Measurements from ENCODE around the gene RAB29.

Gene RAB29

DNA sequence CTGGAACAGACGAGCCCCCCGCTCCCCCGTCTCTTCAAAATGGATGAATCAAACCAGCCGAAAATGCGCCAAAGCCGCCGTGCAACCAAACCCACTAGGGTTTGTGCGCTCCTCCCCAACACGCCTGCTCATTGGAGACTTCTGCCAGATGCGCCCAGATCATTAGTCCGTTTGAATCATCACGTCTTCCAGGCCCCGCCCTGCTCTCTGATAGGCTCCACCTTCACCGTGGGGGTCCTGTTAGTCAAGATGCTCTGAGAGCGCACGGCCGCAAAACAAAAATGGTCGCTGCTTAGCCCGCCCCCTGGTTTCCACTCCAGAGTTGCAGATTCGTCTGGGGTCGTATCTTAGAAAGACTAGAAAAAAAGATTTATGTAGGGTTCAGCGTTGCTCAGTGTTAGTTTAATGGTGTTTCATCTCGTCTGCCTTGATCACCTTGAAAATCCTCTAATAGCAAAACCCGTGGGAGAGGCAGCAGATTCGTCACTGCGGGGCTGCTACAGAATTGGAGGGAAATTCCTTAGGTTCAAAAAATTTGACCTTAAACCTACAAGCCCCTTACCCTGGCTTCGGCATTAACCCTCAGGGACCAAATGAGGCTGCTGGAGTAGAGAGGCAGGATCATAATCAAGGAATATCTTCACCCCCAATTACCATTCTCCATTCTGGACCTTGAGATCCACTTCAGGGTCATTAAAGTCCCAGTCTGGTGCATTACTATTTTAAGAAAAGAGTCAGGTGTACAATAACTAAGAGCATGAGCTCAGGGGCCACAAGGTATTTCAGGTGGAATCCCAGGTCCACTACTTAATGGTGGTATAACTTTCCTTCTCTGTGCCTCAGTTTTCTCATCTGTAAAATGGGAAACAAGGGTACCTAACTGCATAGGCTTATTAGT is 24.9 kb downstream of the RAB29 start, which contains the start of gene NUCKS1:
NUCKS1 (minus strand) TSS at position 45 of the 898 bp plus-strand sequence. CDS start 209 bp downstream, outside the sequence.
- H3K36me3 ChIP-seq (ENCODE audit: control insufficient read depth, insufficient read depth, low read length) = no peaks in the 10 kb centered on the region
- peak within 1 kb of the TSS; percentile 85 for H3K9ac ChIP-seq (ENCODE audit: low read length)
- peaks cover 11% of the 10 kb centered on the region for H3K4me1 ChIP-seq (ENCODE audit: control insufficient read depth, insufficient read depth, low read length)
- H3K9me3 ChIP-seq (ENCODE audit: control insufficient read depth, low read length) = no peaks in the 10 kb centered on the region
- peak within 1 kb of the TSS; percentile 66 for H3K4me3 ChIP-seq (ENCODE audit: low read length)
- H3K27me3 ChIP-seq (ENCODE audit: control insufficient read depth, insufficient read depth, low read length) = no peaks in the 10 kb centered on the region

GRCh38 chr1:205749234-205750137 is 25.8 kb downstream of the RAB29 start:
- Histone ChIP-seq H3K9me3 (ENCODE audit: control insufficient read depth, low read length) (no peaks in the 10 kb centered on the region), H3K27me3 (ENCODE audit: control insufficient read depth, insufficient read depth, low read length) (no peaks in the 10 kb centered on the region), H3K9ac (ENCODE audit: low read length) (peak overlapping the region; percentile 85), H3K36me3 (ENCODE audit: control insufficient read depth, insufficient read depth, low read length) (no peaks in the 10 kb centered on the region), H3K4me1 (ENCODE audit: control insufficient read depth, insufficient read depth, low read length) (peaks cover 11% of the 10 kb centered on the region), H3K4me3 (ENCODE audit: low read length) (peak overlapping the region; percentile 66)

DNA sequence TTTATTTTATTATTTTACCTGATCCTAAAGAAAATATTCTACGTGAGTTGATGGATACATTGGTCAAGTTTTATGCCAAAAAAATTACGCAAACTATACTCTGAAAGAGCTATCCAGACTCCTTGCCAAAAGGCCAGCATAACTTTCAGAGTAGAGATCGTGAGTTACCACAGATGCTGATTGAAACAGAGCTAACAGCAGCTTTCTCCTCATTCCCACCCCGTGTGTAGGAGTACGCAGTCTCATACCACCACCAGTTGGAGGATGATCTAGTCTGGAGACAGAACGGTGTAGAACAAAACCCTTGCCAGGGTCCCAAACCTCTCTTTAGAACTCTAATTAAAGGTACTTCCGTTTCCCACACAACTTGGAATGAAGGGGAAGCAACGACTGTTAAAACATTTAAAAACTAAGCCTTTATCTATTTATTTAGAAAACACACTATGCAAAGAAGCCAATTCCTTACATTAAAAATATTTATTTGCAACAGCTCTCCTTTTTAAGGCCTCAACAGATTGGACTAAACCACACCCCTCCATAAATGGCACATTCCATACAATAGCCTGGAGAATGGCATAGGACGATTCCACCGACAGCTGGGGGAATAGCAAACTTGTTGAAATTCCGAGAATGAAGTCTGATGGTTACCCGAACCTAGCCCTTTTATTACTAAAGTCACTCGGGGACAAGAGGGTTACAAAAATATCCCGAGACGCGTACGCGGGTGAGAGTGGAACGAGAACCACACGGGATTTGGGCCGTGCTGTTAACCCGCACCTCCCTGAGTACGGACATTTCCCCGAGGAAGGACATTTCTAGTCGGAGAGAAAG is 26.7 kb downstream of the RAB29 start:
- no peaks in the 10 kb centered on the region for H3K27me3 ChIP-seq (ENCODE audit: control insufficient read depth, insufficient read depth, low read length)
- no peaks in the 10 kb centered on the region for H3K36me3 ChIP-seq (ENCODE audit: control insufficient read depth, insufficient read depth, low read length)
- H3K4me3 ChIP-seq (ENCODE audit: low read length) = peak overlapping the region; percentile 66
- peaks cover 11% of the 10 kb centered on the region for H3K4me1 ChIP-seq (ENCODE audit: control insufficient read depth, insufficient read depth, low read length)
- H3K9ac ChIP-seq (ENCODE audit: low read length) = peak overlapping the region; percentile 85
- H3K9me3 ChIP-seq (ENCODE audit: control insufficient read depth, low read length) = no peaks in the 10 kb centered on the region

DNA sequence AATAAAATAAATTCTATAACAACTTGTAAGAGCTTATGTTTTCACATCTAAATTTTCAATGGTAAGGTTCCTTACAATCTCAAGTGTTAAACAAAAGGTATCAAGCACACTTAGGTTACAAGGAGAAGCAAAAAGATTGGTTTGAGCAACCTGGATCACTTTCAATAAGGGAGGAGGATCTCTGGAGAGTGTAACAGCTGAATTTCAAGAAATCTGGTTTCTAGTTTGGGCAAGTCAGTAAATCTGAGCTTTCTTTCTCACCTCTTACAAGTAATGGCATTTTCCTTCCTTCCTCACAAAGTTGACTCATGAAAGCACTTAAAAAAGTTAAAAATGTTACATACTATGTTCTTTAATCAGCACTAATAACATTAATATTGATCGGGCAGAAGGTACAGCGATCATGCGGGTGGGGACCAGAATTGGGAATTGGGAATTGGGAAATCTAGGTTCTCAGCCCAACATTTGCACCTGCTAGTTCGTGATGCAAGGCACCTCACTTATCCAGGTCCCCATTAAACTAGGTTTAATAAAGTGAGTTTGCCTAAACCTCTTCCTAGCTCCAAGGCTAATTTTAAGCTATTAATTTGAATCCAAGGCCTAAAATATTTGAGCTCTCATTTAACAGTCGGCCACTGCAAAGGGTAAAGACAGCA is 28.4 kb downstream of the RAB29 start:
- Histone ChIP-seq H3K36me3 (ENCODE audit: control insufficient read depth, insufficient read depth, low read length) (no peaks in the 10 kb centered on the region), H3K4me3 (ENCODE audit: low read length) (no peak overlapping the region), H3K9me3 (ENCODE audit: control insufficient read depth, low read length) (no peaks in the 10 kb centered on the region), H3K4me1 (ENCODE audit: control insufficient read depth, insufficient read depth, low read length) (peaks cover 11% of the 10 kb centered on the region), H3K27me3 (ENCODE audit: control insufficient read depth, insufficient read depth, low read length) (no peaks in the 10 kb centered on the region), H3K9ac (ENCODE audit: low read length) (peak overlapping the region; percentile 7)

- Histone ChIP-seq H3K27me3 (ENCODE audit: control insufficient read depth, insufficient read depth, low read length) (no peaks in the 10 kb centered on the region), H3K9me3 (ENCODE audit: control insufficient read depth, low read length) (no peaks in the 10 kb centered on the region), H3K4me1 (ENCODE audit: control insufficient read depth, insufficient read depth, low read length) (peaks cover 6% of the 10 kb centered on the region), H3K36me3 (ENCODE audit: control insufficient read depth, insufficient read depth, low read length) (no peaks in the 10 kb centered on the region), H3K4me3 (ENCODE audit: low read length) (no peak overlapping the region), H3K9ac (ENCODE audit: low read length) (no peak overlapping the region)
Measured at GRCh38 chr1:205744403-205744802, 30.9 kb downstream of the RAB29 start.

- Histone ChIP-seq H3K9ac (ENCODE audit: low read length) (no peak overlapping the region), H3K4me1 (ENCODE audit: control insufficient read depth, insufficient read depth, low read length) (peaks cover 6% of the 10 kb centered on the region), H3K9me3 (ENCODE audit: control insufficient read depth, low read length) (no peaks in the 10 kb centered on the region), H3K4me3 (ENCODE audit: low read length) (no peak overlapping the region), H3K36me3 (ENCODE audit: control insufficient read depth, insufficient read depth, low read length) (no peaks in the 10 kb centered on the region), H3K27me3 (ENCODE audit: control insufficient read depth, insufficient read depth, low read length) (no peaks in the 10 kb centered on the region)
Measured at GRCh38 chr1:205743977-205744376, 31.3 kb downstream of the RAB29 start.

DNA sequence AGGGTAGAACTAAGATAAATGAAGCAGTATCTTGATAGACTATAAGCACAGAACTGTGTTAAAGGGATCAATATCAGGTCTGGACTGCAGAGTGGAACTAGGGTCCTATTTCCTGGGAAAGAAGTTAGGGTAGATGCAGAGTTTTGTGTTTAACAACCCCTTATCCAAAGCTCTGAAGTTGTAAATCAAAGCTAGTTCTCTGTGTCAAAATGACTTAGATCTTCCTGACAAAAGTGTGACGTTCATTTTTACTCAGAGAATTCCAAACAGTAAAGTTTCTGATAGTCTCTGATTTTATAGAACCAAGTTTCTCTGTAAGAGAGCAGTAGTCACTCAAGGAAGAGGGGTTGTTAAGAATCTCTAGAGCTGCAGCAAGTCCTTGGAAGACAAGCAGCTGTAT is 33.6 kb downstream of the RAB29 start:
- no peaks in the 10 kb centered on the region for H3K9me3 ChIP-seq (ENCODE audit: control insufficient read depth, low read length)
- no peaks in the 10 kb centered on the region for H3K36me3 ChIP-seq (ENCODE audit: control insufficient read depth, insufficient read depth, low read length)
- H3K27me3 ChIP-seq (ENCODE audit: control insufficient read depth, insufficient read depth, low read length) = no peaks in the 10 kb centered on the region
- no peak overlapping the region for H3K9ac ChIP-seq (ENCODE audit: low read length)
- no peaks in the 10 kb centered on the region for H3K4me1 ChIP-seq (ENCODE audit: control insufficient read depth, insufficient read depth, low read length)
- H3K4me3 ChIP-seq (ENCODE audit: low read length) = no peak overlapping the region

GRCh38 chr1:205739348-205740160 is 35.7 kb downstream of the RAB29 start:
- H3K4me3 ChIP-seq (ENCODE audit: low read length) = no peak overlapping the region
- no peaks in the 10 kb centered on the region for H3K27me3 ChIP-seq (ENCODE audit: control insufficient read depth, insufficient read depth, low read length)
- H3K9ac ChIP-seq (ENCODE audit: low read length) = no peak overlapping the region
- H3K36me3 ChIP-seq (ENCODE audit: control insufficient read depth, insufficient read depth, low read length) = no peaks in the 10 kb centered on the region
- H3K4me1 ChIP-seq (ENCODE audit: control insufficient read depth, insufficient read depth, low read length) = no peaks in the 10 kb centered on the region
- H3K9me3 ChIP-seq (ENCODE audit: control insufficient read depth, low read length) = no peaks in the 10 kb centered on the region

GRCh38 chr1:205735218-205735617 is 40.1 kb downstream of the RAB29 start:
- Histone ChIP-seq H3K36me3 (ENCODE audit: control insufficient read depth, insufficient read depth, low read length) (no peaks in the 10 kb centered on the region), H3K4me1 (ENCODE audit: control insufficient read depth, insufficient read depth, low read length) (no peaks in the 10 kb centered on the region), H3K4me3 (ENCODE audit: low read length) (no peak overlapping the region), H3K9ac (ENCODE audit: low read length) (no peak overlapping the region), H3K9me3 (ENCODE audit: control insufficient read depth, low read length) (no peaks in the 10 kb centered on the region), H3K27me3 (ENCODE audit: control insufficient read depth, insufficient read depth, low read length) (no peaks in the 10 kb centered on the region)

DNA sequence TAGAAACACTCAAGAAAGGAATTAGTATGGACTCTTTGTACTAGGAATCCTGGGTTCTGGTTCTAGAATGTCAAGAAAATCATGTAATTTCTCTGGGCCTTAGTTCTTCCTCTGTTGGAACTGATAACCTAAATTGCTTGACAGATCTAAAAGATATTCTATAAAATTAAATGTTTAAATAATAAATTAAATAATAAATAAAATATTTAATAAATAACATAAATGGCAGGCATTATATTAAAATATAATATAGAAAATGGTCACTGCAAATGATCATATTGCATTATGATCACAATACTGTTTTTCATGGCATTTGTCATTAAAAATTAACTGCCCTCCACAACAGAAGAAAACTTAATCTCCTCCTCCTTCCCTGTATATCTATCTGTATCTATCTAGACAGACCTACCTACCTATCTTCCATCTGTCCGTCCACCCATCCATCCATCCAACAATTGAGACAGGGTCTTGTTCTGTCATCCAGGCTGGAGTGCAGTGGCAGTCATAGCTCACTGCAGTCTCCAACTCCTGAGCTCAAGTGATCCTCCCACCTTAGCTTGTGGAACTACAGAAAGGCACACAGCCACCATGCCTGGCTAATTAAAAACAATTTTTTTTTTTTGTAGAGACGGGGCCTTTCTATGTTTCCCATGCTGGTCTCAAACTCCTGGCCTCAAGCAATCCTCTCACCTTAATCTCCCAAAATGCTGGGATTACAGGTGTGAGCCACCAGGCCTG is 41.7 kb downstream of the RAB29 start:
- H3K9me3 ChIP-seq (ENCODE audit: control insufficient read depth, low read length) = no peaks in the 10 kb centered on the region
- H3K4me3 ChIP-seq (ENCODE audit: low read length) = no peak overlapping the region
- H3K9ac ChIP-seq (ENCODE audit: low read length) = no peak overlapping the region
- no peaks in the 10 kb centered on the region for H3K4me1 ChIP-seq (ENCODE audit: control insufficient read depth, insufficient read depth, low read length)
- no peaks in the 10 kb centered on the region for H3K27me3 ChIP-seq (ENCODE audit: control insufficient read depth, insufficient read depth, low read length)
- H3K36me3 ChIP-seq (ENCODE audit: control insufficient read depth, insufficient read depth, low read length) = no peaks in the 10 kb centered on the region
